Right renal pelvis (tissue), 4 donors: ENCODE results near the gene SYS1. TPM values are rescaled to one million over a fixed set of nuclear protein-coding genes. Genes with fewer than 3 reads are reported as not detected.
"Not testable (repeated sequence)": the region's sequence is repeated elsewhere in the genome, so short reads cannot be mapped to it uniquely, and the experiment has no call there.

Experiments
- DNase-seq, 4 donors: peaks; one replicate each; pipeline ENCODE4 v3.0.0-alpha.2; 2013; ENCODE audit warnings: low read depth in 4 of 4, low spot score in 3 of 4, missing footprints in 1 of 4
- polyA plus RNA-seq, 4 donors: library from polyadenylated mRNA; unstranded; fragments of 120-200 nt; gene quantifications; one replicate each; pipeline ENCODE4 v1.2.1, GENCODE V29; 2013; ENCODE audit not compliant: insufficient read length in 4 of 4

Gene SYS1
- polyA plus RNA-seq, 4 donors, result 35.4 to 38.0 (median 35.6) TPM

DNA sequence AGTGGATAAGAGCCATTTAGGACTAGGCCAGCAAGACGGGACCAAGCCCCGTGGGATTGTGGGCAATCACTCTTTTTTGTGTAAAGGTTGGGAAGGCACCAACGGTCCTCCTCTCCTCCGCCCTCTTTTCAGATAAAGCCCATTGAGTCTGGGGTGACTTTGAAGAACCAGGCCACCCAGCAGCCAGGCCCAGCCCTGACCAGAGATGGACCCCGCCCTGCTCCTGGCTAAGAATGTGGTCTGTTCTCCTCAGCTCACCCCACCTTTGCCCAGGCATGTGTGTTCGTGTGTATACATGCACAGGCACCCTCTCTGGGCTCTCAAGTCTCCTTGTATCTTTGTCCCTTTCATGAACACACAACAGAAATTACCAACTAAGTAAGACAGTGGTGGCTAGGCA is 23.9 kb upstream of the SYS1 start:
- no peak for DNase-seq

DNA sequence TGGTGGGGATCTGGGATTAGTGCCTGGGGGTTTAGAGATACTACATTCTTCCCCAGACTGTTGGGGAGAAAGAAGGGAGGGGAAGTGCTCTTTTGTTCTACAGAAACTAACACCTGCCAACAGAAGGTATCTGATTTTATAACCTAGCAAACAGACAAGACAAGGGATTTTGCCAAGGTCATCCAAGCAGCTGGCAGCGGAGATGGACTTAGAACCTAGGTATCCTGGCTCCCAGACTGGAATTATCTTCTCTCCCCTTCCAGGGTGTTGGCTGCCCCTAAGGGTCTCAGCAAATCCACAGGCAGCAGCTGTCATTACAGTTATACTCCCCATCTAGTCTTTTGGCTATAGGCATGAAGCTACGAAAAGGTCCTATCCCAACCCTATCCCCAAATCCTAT is 23.2 kb upstream of the SYS1 start:
- DNase-seq, result no peak

DNA sequence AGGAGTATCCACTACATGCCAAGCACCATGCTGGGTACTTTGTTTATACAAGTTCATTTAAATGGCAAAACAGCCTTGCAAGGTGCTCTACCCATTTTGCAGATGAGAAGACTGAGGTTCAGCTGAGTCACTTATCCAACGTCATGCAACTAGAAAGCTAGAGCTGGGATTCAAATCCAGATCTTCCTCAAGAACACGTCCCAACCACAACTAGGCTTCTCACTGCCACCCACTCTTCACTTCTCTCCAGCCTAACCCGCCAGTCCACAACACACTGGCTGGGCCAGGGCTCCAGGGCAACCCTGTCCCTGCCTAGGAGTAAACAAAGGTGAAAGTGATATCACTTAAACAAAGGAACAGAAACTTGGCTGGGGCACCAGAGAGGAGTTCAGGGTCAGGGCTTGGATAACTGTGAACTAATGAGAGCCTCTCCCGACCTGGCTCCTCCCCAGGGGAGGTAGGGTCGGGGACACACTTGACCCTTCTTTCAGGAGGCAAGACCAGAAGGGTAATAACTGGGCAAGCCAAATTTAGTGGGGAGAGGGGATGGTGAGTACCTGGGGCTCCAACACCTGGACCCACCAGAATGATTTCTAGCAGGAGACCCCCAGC is 22.6 kb upstream of the SYS1 start:
- DNase-seq, result no peak

DNA sequence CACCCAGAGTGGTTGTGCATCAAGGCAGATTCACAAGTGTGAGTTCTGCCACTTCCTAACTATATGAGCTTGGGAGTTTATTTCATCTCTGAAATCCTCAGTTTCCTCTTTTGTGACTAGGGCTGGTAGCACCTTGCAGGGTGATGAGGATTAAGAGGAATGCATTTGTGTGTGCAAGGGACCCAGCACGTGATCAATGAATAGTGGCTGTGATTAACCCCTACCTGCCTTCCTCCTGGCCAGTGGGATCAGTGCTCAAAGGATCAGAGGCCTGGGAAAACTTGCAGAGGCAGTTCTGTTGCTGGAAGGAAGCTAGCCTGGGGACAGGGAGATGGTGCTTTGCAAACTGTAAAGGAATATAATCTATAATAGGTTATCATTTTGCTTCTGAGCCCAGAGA is 22.0 kb upstream of the SYS1 start:
- no peak for DNase-seq

DNA sequence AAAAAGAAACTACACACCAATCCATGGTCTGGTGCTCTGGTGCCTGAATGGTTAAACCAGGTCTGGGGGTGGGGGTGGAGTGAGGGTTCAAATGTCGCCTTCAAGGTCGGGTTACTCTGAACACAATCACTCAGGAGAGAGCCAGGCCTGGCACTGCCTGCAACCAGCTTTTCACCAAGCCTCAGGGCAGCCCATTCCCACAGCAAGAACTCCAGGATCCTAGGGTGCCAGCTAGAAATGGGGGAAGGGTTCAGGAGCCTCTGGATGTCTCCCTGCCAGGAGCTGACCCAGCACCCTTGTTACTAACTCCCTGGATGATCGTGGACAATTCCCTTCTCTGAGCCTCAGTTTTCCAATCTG is 21.4 kb upstream of the SYS1 start:
- DNase-seq, result no peak

DNA sequence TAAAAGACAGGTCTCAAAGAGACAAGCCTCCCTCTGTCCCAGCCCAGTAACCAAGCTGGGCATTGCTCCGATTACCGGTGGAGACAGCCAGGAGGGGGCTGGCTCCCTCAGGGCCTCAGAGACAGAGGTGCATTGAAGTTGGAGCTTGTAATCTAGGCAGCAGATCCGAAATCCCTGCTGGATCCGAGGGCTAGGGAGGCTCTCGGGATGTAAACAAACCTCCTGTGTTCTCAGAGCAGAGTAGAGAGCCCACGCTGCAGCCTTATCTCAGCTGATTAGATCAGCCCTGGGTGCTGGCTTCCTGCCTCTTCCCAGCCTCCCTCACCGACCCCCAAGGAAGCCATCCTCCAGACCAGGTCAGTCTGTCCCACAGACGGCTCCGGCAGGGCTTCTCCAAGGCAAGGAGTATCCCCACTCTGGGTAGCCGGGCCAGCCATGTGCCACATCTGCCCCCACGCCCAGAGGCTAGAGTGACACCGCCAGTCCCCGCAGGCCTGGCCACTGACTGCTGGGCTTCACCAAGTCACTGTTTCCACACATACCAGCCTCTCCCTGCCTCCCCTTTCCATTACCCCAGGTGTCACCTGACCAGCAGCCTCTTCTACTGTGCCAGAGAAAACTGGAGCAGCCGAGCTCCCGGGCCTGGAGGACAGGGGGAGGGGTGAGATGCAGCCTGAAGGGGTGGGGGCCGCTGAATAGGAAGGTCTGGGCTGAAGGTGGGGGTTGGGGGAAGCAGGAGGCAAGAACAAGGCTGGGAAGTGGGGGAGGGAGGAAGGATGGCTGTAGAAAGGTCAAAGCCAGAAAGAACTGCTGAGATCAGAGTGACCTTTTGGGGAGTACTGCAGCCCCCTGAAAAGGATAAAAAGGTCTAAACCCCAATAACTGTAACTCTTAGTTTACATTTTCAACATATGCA is 20.8 kb upstream of the SYS1 start:
- no peak for DNase-seq

DNA sequence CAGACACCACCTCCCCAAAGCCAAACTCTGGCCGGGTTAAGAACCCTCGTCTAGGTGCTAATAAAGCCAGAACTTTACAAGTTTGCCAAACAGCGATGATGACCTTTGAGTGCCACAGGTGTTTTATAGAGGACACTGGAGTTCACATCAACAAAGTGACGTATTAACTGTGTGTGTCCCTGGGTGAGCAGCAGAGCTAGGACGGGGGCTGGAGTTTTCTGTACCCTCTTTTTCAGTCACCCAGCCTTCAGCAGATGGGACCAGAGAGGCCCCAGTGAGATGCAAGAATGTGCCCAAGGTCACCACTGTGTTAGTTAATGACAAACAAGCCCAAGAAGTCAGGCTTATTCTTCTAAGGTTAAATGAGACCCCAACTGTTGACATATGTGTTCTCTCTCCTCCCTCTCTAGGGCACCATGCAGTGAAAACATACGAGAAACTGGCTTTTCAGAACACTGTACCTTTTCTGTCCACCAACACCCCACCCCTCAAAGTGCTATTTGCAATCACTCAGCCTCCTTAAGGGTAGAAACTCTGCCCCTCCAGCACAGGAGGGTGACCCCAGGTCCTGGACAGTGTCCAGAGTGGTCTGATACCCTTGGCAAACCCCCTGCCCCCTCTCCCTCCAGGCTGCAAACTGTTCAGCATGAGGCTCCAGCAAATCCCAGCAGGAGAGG is 20.0 kb upstream of the SYS1 start:
- DNase-seq, result no peak

DNA sequence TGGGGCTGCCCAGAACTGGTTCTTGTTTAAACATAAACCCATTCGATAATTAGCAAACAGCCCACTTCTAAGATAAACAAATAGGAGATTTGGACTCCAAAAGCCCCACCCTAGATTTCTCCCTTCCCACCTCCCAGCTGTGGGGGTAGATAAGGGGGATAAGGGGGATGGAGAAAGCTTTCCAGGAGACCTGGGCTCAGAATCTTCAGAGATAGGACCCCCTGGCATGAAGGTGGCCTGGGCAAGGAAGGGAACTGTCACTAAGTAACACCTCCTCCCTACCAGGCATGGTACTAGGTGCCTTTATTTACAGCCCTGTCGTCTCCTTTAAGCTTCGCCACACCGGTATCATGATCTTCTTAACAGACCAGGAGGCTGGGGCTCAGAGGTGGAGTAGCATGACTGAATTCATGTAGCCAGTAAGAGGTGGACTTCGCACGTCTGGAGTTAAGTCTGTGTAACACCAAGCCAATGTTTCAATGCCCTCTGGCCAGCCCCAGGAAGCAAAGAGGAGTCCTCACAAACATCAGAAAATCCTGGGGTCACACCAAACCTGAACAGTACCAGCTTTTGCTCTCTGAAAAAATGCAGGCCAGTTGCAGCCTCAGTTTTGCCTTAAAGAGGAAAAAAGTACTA is 19.3 kb upstream of the SYS1 start:
- DNase-seq, result no peak

DNA sequence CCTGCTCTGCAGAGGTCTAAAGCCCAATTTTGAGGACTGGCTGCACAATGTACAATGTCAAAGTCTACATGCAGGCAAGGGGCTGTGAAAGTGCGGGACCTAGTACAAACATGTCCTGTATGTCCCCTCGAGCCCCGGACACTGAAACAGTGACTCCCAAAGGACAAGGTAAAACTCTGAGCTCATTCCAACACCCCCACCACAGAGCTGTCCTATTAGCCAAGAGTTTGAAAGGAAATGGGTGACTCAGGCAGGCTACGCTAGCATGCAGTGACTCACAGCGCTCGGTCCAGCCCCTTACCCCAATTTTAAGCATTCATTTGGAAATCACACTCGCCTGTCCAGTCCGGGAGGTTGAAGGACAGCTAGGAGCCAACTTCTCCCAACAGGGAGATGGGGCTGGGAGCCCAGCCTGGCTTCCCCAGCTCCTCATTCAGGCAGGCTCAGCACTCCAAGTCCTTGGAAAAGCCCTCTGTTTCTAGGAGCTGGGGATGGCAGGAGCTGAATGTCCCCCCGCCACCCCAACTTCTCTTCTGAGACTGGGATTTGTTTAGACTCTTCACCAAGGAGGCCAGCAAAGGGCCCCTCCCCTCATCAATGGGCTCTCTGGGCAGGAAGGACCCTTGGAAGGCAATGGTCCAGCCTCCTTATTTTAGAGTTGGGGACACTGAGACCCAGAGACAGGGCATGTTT is 18.6 kb upstream of the SYS1 start:
- no peak for DNase-seq

DNA sequence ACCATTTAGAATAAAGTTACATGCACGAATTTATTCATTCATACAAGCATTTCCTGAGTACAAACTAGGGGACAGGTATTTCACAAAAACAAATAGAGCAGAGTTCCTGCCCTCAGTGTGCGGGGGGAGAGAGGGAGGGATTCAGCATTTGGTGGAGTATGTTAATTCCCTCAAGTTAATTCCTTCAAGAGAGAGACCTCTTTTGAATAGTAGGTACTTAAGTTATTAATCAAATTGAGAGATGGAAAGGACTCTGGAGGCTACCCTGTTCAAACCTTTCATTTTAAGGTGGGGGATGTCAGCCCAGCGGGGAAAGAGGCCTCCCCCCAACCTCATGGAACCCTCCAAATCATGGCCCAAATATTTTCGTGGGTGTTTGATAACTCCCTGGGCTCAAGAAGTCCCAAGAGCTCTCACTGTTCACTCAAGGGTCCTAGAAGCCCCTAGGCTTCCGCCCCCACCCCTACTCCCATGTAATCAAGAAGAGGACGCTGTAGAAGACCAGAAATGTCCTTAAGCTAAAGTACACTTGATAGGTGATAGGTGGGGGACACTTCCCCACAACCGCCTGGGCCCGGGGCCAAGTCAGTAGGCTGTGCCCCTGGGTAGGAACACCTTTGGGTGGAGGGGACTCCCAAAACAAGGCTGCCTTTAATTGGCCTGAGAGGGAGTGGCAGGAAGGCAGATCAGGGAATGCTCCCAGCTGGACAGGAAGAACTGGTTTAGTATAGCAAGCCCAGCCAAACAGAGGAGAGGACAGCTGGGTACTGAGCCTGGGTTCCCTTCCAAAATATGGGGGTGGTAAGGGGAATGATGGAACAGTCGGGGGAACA is 17.6 kb upstream of the SYS1 start:
- DNase-seq, result no peak

DNA sequence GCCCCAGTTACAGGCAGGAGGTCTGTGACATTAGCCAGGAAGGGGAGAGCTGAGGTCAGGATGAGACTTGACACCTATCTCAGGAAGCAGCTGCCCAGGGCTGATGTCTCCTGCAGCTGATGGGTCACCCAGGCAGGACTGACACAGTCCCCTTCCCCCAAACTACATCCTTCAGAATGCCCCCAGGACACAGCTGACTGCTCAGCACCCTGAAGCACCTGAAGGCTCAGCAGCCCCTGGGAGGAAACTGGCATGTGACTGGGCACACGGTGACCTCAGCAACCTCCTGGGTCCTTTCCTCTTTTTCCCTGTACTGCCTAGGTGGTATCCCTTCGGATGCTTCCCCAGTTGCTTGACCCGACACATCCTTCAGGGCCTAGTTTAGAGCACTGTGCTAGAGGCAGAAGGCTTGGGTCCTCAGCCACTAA is 16.7 kb upstream of the SYS1 start:
- DNase-seq, result no peak

DNA sequence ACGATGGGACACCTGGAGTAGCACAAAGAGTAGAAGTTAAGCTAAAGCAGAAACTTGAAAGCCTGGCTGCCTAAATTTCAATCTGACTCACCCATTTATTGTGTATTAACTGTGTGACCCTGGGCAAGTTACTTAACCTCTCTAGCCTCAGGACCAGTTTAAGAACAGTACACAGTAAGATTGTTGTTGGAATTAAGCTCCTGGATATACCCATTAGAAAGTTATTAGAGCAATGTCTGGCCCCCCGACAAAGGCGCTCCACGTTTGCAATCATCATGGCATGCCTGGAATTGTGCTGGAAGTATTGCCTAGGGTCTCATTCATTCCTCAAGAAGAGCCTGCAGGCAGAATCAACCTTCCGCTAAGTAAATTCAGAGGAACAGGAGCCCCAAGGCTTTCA is 16.1 kb upstream of the SYS1 start:
- DNase-seq, result no peak

DNA sequence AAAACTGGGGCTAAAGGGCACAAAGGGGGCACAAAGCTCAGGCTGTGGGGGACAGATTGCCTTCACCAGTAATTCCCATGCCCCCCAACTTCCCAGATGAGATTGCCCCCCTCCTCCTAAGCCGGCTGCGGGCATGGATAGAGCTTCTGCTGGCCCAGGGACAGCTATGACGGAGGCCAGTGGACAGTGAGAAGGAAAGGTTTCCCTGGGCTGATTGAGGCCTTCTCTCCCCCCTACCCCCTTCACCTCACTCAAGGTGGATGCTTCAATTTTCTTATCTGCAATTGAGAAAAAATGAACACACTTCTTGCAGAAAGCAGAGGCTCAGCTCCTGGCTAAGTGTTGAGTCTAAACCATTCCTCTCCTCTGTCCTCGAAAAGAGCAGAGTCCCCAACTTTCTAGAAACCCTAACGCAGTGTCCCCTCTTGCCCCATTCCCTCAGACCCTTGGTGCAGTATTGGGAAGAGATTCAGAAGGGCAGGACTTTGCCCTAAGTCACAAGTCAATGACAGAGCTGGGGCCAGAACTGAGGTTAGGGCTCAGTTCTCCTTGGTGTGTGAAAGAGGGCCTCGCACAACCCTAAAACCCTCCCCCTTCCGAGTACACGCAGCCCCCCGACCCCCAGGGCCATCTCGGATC is 15.5 kb upstream of the SYS1 start:
- DNase-seq, result no peak

DNA sequence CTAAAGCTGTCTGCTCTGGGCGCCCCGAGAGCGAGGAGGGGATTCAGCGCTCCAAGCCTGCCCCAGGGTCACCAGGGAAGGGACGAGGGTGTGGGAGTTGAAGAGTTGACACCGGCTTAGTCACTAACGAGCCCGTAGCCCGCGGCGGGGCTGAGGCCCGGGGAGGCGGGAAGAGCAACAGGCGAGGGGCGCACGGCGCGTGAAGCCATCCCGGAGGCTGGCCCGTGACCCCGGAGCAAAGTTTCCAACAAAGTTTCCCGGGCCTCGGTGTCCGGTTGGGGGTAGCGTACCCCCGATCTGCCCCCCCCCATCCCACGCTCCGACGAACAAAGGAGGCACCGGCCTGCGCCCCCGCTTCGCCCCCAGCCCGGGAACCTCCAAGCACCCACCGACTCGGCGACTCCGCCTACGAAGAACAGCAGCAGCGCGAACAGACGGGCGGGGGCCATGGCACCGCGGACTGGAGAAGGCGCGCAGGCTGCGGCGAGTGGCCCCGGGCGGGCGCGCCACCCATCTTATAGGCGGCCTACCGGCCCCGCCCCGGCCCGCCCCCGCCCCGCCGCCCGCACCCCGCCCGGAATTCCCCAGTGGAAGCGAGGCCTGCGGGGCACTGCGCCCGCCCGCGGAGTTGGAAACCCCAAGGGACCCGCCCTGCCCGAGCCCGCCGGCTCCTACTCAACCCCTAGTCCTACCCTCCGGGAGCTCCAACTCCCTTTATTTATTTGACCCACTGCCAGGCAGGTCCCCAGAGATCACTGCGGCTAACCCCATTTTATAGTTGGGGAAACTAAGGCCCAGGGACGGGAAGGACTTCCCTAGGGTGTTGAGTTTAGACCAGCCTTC is 14.8 kb upstream of the SYS1 start, which contains the start of gene SDC4:
SDC4 (minus strand) TSS at position 489 of the 843 bp plus-strand sequence; CDS start at position 449, 40 bp downstream.
- no peak for DNase-seq

DNA sequence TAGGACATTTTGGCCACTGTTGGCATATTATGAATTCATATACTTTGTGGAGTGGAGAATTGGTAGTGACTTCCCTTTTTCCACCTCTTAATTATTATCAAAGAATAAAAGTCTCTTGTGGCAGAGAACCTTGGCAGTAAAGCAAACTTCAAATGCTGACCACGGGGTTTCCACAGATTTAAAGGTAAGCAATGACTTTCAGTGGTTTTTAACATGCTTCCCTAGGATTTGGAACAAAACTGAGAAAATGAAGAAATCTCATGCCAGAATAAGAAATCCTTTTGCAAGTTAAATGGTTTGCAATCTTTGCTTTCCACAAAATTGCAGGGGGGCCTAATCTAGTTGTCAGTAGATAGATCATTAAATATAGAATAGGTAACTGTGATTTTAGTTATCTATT is 12.7 kb upstream of the SYS1 start:
- no peak for DNase-seq

DNA sequence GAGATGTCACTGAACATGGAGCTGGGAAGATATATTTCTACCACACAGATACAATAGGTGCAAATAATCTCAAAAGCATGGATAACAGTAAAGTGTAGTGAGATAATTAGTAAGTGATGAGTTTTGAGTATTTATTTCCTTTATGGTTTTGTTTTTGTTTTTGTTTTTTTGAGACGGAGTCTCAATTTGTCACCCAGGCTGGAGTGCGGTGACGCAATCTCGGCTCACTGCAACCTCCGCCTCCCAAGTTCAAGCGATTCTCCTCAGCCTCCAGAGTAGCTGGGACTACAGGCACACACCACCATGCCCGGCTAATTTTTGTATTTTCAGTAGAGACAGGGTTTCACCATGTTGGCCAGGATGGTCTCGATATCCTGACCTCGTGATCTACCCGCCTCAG is 12.2 kb upstream of the SYS1 start:
- not testable (repeated sequence) for DNase-seq

DNA sequence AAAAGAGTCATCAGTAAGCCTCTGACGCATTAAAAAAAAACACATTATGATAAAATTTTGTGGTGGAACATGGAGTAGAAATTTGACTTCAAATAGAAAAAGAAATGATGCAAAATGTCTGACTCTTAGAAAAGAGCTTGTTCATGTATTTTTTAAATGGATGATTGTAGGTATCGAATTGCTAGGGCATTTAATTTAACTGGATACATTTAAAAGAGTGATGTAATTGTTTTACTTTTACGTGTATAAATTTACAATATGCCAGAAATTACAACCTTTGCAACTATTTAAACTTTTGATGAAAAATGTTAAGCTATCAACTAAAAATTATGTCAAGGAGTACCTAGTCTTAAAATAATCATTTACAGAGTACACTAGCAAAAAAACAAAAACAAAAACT is 10.2 kb upstream of the SYS1 start:
- no peak for DNase-seq

DNA sequence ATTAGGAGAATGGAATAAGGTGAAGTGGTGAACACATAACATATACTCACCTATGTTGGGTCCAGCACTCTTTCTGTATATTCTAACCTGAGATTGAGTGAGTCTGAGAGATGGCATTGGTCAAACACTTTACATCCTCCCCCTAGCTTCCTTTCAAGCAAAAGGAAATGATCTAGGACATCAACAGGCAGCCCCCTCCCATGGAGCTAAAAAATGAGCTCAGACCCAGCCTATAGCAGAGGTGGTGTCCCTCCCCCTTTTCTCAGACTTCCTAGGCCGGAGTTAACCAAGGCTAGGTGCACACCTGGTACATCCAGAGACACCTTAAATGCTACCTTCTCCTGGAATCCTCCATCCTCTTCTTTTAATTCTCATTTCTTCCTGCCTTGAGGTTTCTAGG is 9.2 kb upstream of the SYS1 start:
- no peak for DNase-seq
